Stimulated activated CD8-positive, alpha-beta memory T cell treated with anti-CD3 and anti-CD28 coated beads, Interleukin-4, amount 100 ng/mL, for 4 hours (primary cell): ENCODE measurements around the gene TNIK.

Experiments
- DNase-seq, 2 donors: peaks; one replicate each; pipeline ENCODE4 v3.0.0-alpha.2; 2020; ENCODE audit warnings: low read depth in 2 of 2, low spot score in 1 of 2

TNIK gene

DNA sequence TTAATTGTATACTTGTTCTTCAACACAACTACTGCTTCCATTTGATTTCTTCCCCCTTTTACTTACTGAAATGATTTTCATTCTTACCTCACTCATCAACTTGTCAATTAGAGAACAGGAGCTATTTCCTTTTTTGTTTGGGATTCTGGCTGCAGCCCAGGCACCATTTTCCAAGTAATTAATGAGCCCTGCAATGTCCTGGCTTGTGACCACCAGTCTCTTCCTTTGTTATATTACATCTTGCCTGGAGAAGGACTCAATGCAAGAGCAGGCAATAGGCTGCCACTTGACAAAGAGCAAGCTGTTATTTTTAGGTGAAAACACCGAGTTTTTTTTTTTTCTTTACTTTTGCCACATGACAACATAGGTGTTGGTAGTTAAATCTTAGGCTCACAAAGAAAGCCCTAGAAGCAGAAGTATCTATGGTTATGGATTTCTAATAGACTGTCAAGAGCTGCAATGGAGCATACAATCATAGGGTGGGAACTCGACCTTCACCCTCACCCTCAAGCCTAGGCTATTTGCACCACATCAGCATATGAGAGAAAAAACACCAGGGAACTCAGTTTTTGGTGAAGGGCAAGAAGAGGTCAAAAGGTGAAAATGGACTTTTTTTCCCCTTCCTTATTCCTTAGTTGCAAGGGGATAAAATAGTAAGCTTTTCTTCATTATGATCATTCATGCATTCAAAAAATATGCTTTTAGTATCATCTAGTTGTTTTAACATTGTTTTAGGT lies 114.9 kb downstream of the TNIK start:
- DNase-seq = no peak

GRCh38 chr3:171343693-171344092 lies 116.5 kb downstream of the TNIK start:
- no peak for DNase-seq

- DNase-seq = no peak
These were observed 117.3 kb downstream of the TNIK start for GRCh38 chr3:171342783-171343420.

GRCh38 chr3:171342200-171342599 lies 118.0 kb downstream of the TNIK start:
- no peak for DNase-seq

- no peak for DNase-seq
These were observed 119.8 kb downstream of the TNIK start for GRCh38 chr3:171340434-171340833.

DNA sequence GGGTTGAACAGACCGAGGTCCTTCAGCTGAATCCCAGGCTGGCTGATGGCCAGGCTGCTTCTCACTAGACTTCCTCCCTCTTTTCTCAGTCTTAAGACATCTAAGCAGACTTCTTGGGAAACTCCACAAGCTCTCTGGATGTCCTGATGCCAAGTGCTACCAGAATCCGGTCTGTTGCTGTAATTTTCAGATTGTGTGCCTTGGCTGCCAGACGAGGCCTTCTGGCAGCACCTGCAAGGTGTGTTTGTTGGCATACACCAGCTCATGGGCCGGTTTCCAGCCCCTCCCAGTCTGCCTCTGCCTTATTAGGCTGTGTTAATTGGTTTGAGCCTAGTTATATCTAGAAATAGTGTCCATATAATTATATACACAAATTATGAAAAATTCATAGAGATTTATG lies 120.6 kb downstream of the TNIK start:
- DNase-seq = no peak

DNA sequence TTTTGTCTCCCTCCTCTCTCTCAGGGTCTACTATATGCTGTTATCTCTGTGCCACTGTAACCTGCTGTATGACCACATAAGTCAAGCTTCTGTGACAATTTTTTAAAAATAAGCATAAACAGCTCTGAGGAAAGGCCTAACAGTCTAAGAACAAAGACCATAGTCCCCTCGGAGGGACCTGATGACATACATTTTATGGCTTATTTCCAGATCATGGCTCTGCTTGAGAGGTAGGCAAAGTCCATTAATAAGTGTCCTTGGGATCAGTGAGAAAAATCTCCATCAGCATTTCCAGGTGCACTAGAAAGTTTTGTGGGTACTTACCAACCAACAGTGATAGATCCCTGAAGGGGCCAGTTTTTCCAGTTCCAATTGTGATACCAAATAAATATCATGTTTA lies 123.8 kb downstream of the TNIK start:
- DNase-seq = no peak

DNA sequence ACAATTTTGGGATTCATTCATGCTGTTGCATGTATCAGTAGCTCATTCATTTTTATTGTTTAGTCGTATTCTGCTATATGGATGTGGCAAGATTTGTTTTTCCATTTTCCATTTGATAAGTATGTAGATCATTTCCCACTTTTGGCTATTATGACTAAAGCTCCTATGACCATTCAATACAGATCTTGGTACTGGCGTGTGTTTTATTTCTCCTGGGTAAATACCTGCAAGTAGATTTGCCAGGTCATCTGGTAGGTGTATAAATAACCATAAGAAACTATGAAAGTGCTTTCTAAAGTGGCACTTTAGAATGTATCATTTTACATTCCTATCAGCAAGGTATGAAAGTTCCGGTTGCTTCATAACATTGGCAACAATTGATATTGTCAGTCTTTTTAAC lies 124.6 kb downstream of the TNIK start:
- no peak for DNase-seq

- DNase-seq = no peak
These were observed 125.8 kb downstream of the TNIK start for GRCh38 chr3:171334465-171334811.

DNA sequence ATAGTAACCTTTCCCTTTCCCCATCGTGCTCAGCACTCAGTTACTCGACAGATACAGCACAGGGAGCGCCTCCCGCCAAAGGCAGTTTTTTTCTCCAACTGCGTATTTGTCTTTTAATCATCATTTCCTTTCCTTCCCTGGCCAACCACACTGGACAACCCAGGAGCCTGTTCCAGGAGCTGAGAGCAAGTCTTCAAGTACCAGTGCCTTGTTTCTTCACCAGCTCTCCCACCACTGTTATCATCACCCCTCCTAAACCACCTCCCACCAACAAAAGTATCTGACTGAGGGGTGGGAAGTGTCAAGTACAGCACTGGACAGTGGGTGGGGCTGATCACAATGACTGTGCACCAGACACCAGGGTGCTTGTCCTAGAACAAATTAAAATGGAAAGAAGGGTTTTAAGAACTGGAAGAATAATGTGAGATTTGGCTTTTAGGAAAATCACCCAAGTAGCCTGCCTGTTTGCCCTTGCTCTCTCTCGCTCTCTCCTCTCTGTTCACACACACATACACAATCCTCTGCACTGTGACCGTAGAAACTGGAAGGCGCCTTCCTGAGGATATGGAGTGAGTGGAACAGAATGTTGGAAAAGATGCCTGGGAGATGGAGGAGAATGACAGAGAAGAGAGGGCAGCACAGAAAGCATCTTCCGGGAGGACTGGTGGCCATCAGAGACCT lies 126.3 kb downstream of the TNIK start:
- DNase-seq = no peak

- DNase-seq = no peak
These were observed 129.3 kb downstream of the TNIK start for GRCh38 chr3:171330938-171331337.

GRCh38 chr3:171329746-171330145 lies 130.5 kb downstream of the TNIK start:
- no peak for DNase-seq

- DNase-seq = no peak
These were observed 131.7 kb downstream of the TNIK start for GRCh38 chr3:171328419-171329082.

DNA sequence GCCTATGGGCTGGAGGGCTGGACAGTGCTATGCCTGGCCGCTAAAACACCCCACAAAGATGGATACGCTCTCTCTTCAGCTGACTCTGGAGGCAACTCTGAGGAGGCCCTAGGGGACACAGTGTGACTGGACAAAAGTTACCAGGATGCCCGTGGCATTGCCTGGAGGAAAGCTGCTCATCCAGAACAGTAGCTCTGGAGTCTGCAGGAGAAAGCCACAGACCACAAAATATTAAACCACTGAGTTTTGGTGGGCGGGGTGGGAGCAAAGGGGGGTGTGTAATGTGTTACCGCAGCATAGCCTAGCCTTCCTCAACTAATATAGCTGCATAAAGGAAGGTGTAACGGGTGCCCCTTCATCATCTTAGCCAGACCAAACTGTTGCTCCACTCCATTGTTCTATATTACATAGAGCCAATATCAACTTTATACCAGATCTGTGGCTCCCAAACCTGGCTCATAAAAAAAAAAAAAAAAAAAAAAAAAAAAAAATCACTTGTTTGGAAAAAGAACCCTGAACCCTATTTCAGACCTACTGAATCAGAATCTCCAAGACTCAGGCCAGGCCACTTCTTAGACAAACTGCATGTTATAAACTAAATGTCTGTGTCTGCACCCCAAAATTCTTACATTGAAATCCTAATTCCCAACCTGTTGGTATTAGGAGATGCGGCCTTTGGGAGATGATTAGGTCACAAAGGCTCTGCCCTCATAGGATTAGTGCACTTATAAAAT lies 132.6 kb downstream of the TNIK start:
- no peak for DNase-seq

- no peak for DNase-seq
These were observed 133.3 kb downstream of the TNIK start for GRCh38 chr3:171326717-171327440.

- no peak for DNase-seq
These were observed 136.2 kb downstream of the TNIK start for GRCh38 chr3:171323938-171324536.

GRCh38 chr3:171321559-171322360 lies 138.4 kb downstream of the TNIK start:
- DNase-seq = no peak

DNA sequence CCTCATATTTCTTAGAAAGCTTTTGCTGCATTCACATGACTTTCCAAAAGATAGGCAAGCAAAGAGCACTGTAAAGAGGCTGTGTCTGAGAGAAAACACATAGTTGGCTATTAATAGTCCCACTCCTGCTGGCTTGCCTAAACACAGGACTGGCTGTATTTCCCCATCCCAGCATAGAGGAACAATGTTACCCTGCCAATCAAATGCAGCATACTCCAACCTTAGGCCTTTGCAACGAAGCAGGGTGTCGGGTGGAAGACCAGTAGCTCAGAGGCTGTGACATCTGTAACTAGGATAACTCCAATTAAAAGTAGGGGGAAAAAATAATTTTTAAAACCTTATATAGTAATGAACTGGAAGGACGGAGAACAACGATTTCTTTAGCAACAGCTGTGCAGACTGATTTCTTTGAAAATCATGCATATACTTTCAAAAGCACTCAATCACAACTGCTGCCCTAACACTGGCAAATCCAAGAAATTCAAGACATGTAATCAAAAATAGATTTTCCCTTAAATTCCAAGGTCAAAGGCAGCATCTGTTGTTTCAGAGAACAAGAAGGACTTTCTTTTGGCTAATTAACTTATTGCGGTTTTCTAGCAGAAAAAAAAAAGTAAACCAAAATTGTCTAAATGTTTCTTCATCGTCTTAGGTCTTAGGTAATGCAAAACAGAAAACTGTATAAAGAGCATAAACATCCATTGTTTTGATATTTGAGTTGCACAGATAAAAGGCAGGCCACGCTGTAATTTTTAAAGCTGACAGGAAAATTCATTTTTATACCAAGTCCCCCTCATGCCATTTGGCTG lies 139.3 kb downstream of the TNIK start:
- no peak for DNase-seq

DNA sequence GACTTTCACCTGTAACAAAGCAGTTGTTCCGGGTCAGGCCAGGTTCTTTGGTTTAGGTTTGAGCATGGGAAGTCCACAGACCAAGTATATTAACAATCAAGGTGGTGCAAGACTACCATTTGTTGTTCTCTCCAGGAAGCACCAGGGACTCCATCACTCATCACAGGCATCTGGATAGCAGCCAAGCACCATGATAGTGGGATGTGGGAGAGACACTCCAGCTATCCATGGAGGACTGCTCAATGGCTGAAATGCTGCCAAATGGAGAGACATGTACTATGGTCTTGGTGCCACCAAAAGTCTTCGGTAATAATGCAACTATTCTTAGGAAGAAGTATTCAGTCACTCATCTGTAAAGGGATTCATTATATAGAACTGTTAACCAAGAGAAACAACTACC lies 143.0 kb downstream of the TNIK start:
- no peak for DNase-seq
